ENCODE results near the gene BICC1.

BICC1 gene

DNA sequence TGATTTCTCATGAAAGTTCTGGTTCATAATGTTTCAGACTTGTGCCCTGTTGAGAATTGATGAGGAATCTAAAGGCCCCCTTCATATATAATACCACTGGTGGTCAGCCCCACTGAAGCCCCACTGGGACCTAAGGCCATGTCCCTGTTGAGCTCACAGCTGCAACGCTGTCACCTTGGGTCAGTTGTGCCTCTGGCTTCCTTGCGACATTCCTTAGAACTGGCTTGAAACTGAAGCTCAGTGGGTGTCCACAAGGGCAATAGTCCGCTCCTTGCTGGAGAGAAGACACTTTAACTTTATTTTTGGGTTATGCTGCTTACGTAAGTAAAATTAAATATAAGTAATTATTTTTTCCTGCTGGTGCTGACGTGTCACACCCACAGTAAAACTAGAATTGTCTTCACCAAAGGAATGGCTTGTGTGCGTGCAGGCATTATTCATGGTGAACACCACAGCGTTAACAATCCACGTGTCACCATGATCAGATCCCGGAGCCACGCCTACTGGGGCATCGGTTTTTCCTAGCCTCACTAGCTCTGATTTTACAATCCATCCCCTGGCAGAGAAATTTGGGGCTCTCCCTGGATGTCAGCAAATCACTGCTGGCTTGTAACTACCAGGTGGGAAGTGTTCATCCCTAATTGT, 66.5 kb downstream of the BICC1 start:
- H3K4me3 ChIP-seq (replicated peaks; ENCODE audit: insufficient read depth, low read length): no peak overlapping the region
- no peaks in the 10 kb centered on the region for H3K27me3 ChIP-seq (ENCODE audit: insufficient read depth, poor library complexity, severe bottlenecking)
- TF ChIP-seq SPI1 (IDR thresholded peaks at IDR 0.05; ENCODE audit: borderline replicate concordance, low read depth) (no peak), GABPA (IDR thresholded peaks at IDR 0.05; ENCODE audit: low read depth) (no peak), POLR2AphosphoS5 (IDR thresholded peaks at IDR 0.05; ENCODE audit: low read depth) (no peak)
- TF ChIP-seq, protein P1, sequence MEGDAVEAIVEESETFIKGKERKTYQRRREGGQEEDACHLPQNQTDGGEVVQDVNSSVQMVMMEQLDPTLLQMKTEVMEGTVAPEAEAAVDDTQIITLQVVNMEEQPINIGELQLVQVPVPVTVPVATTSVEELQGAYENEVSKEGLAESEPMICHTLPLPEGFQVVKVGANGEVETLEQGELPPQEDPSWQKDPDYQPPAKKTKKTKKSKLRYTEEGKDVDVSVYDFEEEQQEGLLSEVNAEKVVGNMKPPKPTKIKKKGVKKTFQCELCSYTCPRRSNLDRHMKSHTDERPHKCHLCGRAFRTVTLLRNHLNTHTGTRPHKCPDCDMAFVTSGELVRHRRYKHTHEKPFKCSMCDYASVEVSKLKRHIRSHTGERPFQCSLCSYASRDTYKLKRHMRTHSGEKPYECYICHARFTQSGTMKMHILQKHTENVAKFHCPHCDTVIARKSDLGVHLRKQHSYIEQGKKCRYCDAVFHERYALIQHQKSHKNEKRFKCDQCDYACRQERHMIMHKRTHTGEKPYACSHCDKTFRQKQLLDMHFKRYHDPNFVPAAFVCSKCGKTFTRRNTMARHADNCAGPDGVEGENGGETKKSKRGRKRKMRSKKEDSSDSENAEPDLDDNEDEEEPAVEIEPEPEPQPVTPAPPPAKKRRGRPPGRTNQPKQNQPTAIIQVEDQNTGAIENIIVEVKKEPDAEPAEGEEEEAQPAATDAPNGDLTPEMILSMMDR (IDR thresholded peaks at IDR 0.05; ENCODE audit: insufficient read depth, low read length): no peak
- TF ChIP-seq, protein P2, sequence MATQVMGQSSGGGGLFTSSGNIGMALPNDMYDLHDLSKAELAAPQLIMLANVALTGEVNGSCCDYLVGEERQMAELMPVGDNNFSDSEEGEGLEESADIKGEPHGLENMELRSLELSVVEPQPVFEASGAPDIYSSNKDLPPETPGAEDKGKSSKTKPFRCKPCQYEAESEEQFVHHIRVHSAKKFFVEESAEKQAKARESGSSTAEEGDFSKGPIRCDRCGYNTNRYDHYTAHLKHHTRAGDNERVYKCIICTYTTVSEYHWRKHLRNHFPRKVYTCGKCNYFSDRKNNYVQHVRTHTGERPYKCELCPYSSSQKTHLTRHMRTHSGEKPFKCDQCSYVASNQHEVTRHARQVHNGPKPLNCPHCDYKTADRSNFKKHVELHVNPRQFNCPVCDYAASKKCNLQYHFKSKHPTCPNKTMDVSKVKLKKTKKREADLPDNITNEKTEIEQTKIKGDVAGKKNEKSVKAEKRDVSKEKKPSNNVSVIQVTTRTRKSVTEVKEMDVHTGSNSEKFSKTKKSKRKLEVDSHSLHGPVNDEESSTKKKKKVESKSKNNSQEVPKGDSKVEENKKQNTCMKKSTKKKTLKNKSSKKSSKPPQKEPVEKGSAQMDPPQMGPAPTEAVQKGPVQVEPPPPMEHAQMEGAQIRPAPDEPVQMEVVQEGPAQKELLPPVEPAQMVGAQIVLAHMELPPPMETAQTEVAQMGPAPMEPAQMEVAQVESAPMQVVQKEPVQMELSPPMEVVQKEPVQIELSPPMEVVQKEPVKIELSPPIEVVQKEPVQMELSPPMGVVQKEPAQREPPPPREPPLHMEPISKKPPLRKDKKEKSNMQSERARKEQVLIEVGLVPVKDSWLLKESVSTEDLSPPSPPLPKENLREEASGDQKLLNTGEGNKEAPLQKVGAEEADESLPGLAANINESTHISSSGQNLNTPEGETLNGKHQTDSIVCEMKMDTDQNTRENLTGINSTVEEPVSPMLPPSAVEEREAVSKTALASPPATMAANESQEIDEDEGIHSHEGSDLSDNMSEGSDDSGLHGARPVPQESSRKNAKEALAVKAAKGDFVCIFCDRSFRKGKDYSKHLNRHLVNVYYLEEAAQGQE (IDR thresholded peaks at IDR 0.05; ENCODE audit: insufficient replicate concordance, low read depth): no peak
- no peak overlapping the region for H3K27ac ChIP-seq (replicated peaks)
- DNase-seq (ENCODE audit: low read depth in 1 of 2, low spot score in 1 of 2): no peak

DNA sequence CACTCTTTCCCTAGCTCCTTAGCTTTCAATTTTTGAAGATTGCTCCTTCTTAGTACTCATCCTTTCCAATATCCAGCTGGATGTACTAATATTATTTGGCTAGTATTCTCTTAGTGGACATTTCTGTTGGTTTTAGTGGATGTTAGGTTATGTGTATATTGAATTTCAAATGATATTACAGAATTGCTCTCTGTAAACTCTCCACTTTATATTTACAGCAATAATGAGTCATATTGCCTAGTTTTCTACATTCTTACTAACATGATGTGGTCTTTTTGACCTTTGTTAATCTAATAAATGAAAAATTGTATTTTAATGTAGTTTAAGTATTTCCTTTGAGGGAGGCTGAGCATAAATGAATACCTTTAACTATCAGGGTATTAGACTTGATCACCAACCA, 69.4 kb downstream of the BICC1 start:
- Histone ChIP-seq H3K27ac (replicated peaks) (no peak overlapping the region), H3K27me3 (ENCODE audit: insufficient read depth, poor library complexity, severe bottlenecking) (no peaks in the 10 kb centered on the region), H3K4me3 (replicated peaks; ENCODE audit: insufficient read depth, low read length) (no peak overlapping the region)
- DNase-seq (ENCODE audit: low read depth in 1 of 2, low spot score in 1 of 2): no peak
- TF ChIP-seq, protein P1 (IDR thresholded peaks at IDR 0.05; ENCODE audit: insufficient read depth, low read length): no peak
- no peak for TF ChIP-seq GABPA (IDR thresholded peaks at IDR 0.05; ENCODE audit: low read depth)
- no peak for TF ChIP-seq POLR2AphosphoS5 (IDR thresholded peaks at IDR 0.05; ENCODE audit: low read depth)
- TF ChIP-seq SPI1 (IDR thresholded peaks at IDR 0.05; ENCODE audit: borderline replicate concordance, low read depth): no peak
- TF ChIP-seq, protein P2 (IDR thresholded peaks at IDR 0.05; ENCODE audit: insufficient replicate concordance, low read depth): no peak

DNA sequence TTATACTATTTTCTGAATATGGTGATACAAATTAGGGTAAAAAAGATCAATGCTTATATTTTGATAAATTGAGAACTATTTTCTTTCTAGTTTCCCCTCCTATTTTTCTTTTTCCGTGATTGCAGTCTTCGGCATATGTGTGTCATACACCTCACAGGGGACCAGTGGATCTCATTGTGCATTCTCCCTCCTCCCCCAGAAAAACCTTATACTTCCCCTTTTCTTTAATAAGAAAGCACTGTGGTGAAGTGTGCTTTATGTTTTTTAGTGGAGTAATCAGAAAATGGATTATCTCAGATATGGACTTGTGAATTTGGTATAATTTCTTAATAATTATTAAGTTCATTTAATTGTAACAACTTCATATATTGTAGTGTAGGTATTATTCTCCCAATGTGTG, 72.8 kb downstream of the BICC1 start:
- no peak overlapping the region for H3K27ac ChIP-seq (replicated peaks)
- TF ChIP-seq, protein P2 (IDR thresholded peaks at IDR 0.05; ENCODE audit: insufficient replicate concordance, low read depth): no peak
- TF ChIP-seq POLR2AphosphoS5 (IDR thresholded peaks at IDR 0.05; ENCODE audit: low read depth): no peak
- no peak for TF ChIP-seq GABPA (IDR thresholded peaks at IDR 0.05; ENCODE audit: low read depth)
- TF ChIP-seq, protein P1 (IDR thresholded peaks at IDR 0.05; ENCODE audit: insufficient read depth, low read length): no peak
- no peak for TF ChIP-seq SPI1 (IDR thresholded peaks at IDR 0.05; ENCODE audit: borderline replicate concordance, low read depth)
- DNase-seq (ENCODE audit: low read depth in 1 of 2, low spot score in 1 of 2): peak in 1 of 2 experiments; percentile 27
- H3K4me3 ChIP-seq (replicated peaks; ENCODE audit: insufficient read depth, low read length): no peak overlapping the region
- no peaks in the 10 kb centered on the region for H3K27me3 ChIP-seq (ENCODE audit: insufficient read depth, poor library complexity, severe bottlenecking)

Data from HL-60 (cell line).